AG04449 (cell line): ENCODE results near the gene CFAP61.

Experiments
- CTCF ChIA-PET: fragments of 350-600 bp; formaldehyde crosslinking; extraction: SDS; loops from one replicate; lab custom pipeline; 2021; ENCODE audit warnings: antibody characterized with exemption; lab: Yijun Ruan, JAX
- POLR2A ChIA-PET: fragments of 400-600, 350-600 bp; formaldehyde crosslinking; extraction: SDS; loops from one replicate; lab custom pipeline; 2020; ENCODE audit warnings: antibody characterized with exemption, inconsistent platforms; lab: Yijun Ruan, JAX
- DNase-seq: peaks from one replicate; pipeline ENCODE4 v3.0.0-alpha.2; 2010; ENCODE audit warnings: low read depth, low spot score
- H3K4me3 ChIP-seq: 2 replicates; pipeline ENCODE4 v1.5.1; 2011; ENCODE audit warnings: low read depth, mild to moderate bottlenecking, control low read depth, low read length
- CTCF ChIP-seq: IDR thresholded peaks from one replicate; pipeline ENCODE4 v1.5.1; 2011; ENCODE audit warnings: mild to moderate bottlenecking, moderate library complexity, low read length, control low read depth, inconsistent platforms; ENCODE audit not compliant: insufficient read depth; ENCODE audit errors: missing control alignments

CFAP61 gene

GRCh38 chr20:20312562-20312961 is 260.2 kb downstream of the CFAP61 start:
- no peak for DNase-seq
- no peak overlapping the region for H3K4me3 ChIP-seq
- ChIA-PET CTCF (no interaction called here), POLR2A (no interaction called here)
- no peak for TF ChIP-seq CTCF

DNA sequence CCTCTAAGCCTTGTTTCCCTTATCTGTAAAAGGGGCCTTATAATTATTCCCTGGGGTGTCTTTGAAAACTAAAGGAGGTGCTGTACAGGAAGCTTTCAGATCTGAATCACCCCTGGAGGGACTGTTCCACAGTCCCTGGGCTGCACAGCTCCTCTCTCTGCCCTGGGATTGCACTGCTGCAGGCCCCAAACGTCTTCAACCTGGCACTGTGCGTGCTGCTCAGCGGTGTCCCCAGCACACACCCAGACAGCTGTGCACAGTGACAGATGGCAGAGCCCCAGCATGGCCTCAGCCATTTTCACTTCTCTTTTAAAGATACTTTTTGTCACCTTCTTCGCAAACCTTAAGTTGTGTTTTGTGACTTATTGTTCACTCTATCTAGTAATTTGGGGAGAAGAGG is 264.9 kb downstream of the CFAP61 start:
- no peak for TF ChIP-seq CTCF
- H3K4me3 ChIP-seq, result no peak overlapping the region
- POLR2A ChIA-PET, result no interaction called here
- CTCF ChIA-PET, result no interaction called here
- DNase-seq, result no peak

DNA sequence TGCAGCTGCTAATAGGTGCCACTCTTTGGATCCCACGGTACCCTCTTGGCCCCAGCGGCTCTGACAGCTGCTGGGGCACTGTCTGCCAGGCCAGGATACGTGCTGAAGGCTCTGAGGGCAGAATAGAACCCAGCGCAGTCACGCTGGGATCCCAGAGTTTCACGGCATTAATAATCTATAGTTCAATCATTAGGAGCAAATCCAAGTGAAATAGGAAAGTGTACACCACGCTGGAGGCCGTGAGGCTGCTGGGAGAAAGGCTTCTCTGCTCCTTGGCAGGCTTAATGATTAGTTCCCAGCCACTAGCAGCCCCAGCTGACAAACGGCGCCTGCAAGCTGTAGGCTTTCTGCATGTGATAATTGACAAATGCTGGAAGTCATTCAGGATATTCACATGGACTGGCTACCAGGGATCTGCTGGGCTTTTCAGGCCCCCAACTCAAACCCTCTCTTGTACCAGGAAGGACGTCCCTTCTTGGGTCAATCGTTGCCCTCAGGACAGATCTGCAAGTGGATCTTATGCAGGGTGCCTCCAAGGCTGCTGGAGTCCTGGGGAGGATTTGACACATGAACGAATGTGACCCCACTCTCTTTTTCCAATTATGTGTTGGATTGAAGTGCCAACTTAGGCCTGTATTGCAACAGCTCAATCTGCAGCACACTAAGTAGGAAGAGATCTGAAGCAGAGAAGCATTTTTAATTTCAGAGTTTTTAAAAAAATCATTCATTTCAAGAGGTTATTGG is 265.5 kb downstream of the CFAP61 start:
- no peak for DNase-seq
- CTCF ChIA-PET, result no interaction called here

GRCh38 chr20:20318365-20319161 is 266.2 kb downstream of the CFAP61 start:
- ChIA-PET POLR2A (no interaction called here), CTCF (no interaction called here)
- no peak for DNase-seq
- no peak overlapping the region for H3K4me3 ChIP-seq
- no peak for TF ChIP-seq CTCF

More for the DNA sequence above, 265.5 kb downstream of the CFAP61 start:
- no peak for TF ChIP-seq CTCF
- no peak overlapping the region for H3K4me3 ChIP-seq
- POLR2A ChIA-PET, result no interaction called here

DNA sequence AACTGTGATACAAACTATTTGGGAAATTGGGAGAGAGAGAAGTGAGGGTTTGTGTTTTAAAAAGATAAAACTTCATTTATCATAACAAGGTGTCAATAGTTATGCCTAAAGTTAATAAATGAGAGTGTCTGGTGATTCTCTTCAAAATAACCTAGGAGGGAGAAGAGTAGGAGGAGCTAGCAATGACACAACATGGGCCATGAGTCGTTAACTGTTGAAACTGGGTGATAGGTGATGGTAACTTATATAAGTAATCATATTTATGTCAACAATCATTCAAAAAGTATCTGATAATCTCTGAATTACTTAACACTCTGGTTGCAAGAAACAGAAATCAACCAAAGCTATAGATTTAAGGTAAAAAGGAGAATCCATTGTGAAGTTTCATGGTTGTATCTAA is 268.8 kb downstream of the CFAP61 start:
- no peak overlapping the region for H3K4me3 ChIP-seq
- DNase-seq, result no peak
- POLR2A ChIA-PET, result no interaction called here
- CTCF ChIA-PET, result no interaction called here
- TF ChIP-seq CTCF, result no peak

- DNase-seq, result no peak
- no peak overlapping the region for H3K4me3 ChIP-seq
- CTCF ChIA-PET, result no interaction called here
- POLR2A ChIA-PET, result no interaction called here
- no peak for TF ChIP-seq CTCF
These were observed 269.6 kb downstream of the CFAP61 start for GRCh38 chr20:20321917-20322316.
